HepG2 (cell line): ENCODE measurements around the gene RNF4. TPM values are rescaled to one million over a fixed set of nuclear protein-coding genes. Genes with fewer than 3 reads are reported as not detected.

Experiments
- ATAC-seq: fragments of 200-7000 bp; cut with Tn5 transposase; 3 replicates; pipeline ENCODE4 v1.9.1; 2020; ENCODE audit warnings: mild to moderate bottlenecking, moderate library complexity
- BruUV-seq: library from RNA; stranded (reverse); fragments of 400-500 nt; replicated peaks from 2 replicates; lab custom pipeline; 2021; lab: Mats Ljungman, UMichigan
- CTCF ChIA-PET: fragments of 300-600 bp; formaldehyde crosslinking; extraction: SDS; loops from one replicate; lab custom pipeline; 2021; ENCODE audit warnings: low total read pairs, inconsistent platforms, low intra/inter-chr PET ratio; lab: Yijun Ruan, JAX
- POLR2A ChIA-PET: fragments of 350-600 bp; sonication (Branson Sonifier 250); formaldehyde crosslinking; loops from one replicate; lab custom pipeline; 2020; ENCODE audit warnings: antibody characterized with exemption, inconsistent platforms; lab: Yijun Ruan, JAX
- DNase-seq: peaks from one replicate; pipeline ENCODE4 v3.0.0-alpha.2; 2015; ENCODE audit warnings: low spot score
- FAIRE-seq: peaks from 3 replicates; lab custom pipeline; 2011; peaks lifted over from hg19 to GRCh38; lab: Jason Lieb, UNC
- H2AFZ ChIP-seq: one replicate; pipeline ENCODE4 v1.6.1; 2011; ENCODE audit warnings: low read length, inconsistent platforms
- H3K27ac ChIP-seq: fragments of 300-600 bp; 3 replicates; pipeline ENCODE4 v1.8.0; 2011; ENCODE audit warnings: mixed run types, mild to moderate bottlenecking, mixed read lengths, low read length, inconsistent platforms; ENCODE audit not compliant: insufficient read depth; ENCODE audit errors: extremely low read length
- H3K27me3 ChIP-seq, 2 experiments: fragments of 200-600 bp in 1 of 2; 2 replicates in 1 of 2; 3 replicates in 1 of 2; pipeline versions ENCODE4 v1.6.0 to v1.8.0; 2011; ENCODE audit warnings: low read length in 2 of 2, mild to moderate bottlenecking in 2 of 2, moderate library complexity in 2 of 2, inconsistent platforms in 1 of 2; ENCODE audit not compliant: insufficient read depth in 2 of 2, control insufficient read depth in 1 of 2
- H3K36me3 ChIP-seq, 2 experiments: fragments of 200-600 bp in 1 of 2; replicated peaks in 1 of 2; 2 replicates in 1 of 2; 3 replicates in 1 of 2; pipeline versions ENCODE4 v1.5.1 to v1.8.0; 2011; ENCODE audit warnings: low read length in 2 of 2, inconsistent platforms in 1 of 2; ENCODE audit not compliant: insufficient read depth in 2 of 2, control insufficient read depth in 1 of 2
- H3K4me1 ChIP-seq: 2 replicates; pipeline ENCODE4 v1.5.1; 2012; ENCODE audit warnings: low read length, inconsistent platforms; ENCODE audit not compliant: insufficient read depth
- H3K4me2 ChIP-seq: 2 replicates; pipeline ENCODE4 v1.6.0; 2011; ENCODE audit warnings: low read depth, low read length, inconsistent platforms
- H3K4me3 ChIP-seq, 3 experiments: fragments of 200-600 bp in 1 of 3; sonication (generic), shearing (Covaris generic) in 1 of 3; replicated peaks in 1 of 3; 2 replicates each; pipeline ENCODE4 v1.5.1; 2011 to 2016; ENCODE audit warnings: low read length in 3 of 3, inconsistent platforms in 2 of 3, low read depth in 2 of 3, mild to moderate bottlenecking in 2 of 3, control low read depth in 1 of 3, mixed read lengths in 1 of 3; ENCODE audit not compliant: insufficient read depth in 1 of 3
- H3K79me2 ChIP-seq: one replicate; pipeline ENCODE4 v1.6.1; 2011; ENCODE audit warnings: low read length, inconsistent platforms; ENCODE audit not compliant: insufficient read depth
- H3K9ac ChIP-seq: 2 replicates; pipeline ENCODE4 v1.6.0; 2011; ENCODE audit warnings: mild to moderate bottlenecking, low read depth, low read length, inconsistent platforms; ENCODE audit not compliant: insufficient read depth
- H3K9me3 ChIP-seq: 2 replicates; pipeline ENCODE4 v1.5.1; 2012; ENCODE audit warnings: mild to moderate bottlenecking, low read length
- H4K20me1 ChIP-seq: 2 replicates; pipeline ENCODE4 v1.6.0; 2011; ENCODE audit warnings: inconsistent platforms, mild to moderate bottlenecking, low read length, moderate library complexity; ENCODE audit not compliant: insufficient read depth
- KMT2B ChIP-seq: IDR thresholded peaks from 2 replicates; pipeline ENCODE4 v1.6.1; 2016; ENCODE audit warnings: missing genetic modification reagents, missing compliant biosample characterization
- MED1 ChIP-seq: sonication (generic); formaldehyde crosslinking; IDR thresholded peaks from 2 replicates; pipeline ENCODE4 v1.4.0; 2020; ENCODE audit warnings: missing genetic modification reagents
- MED13 ChIP-seq: sonication (generic); formaldehyde crosslinking; IDR thresholded peaks from 2 replicates; pipeline ENCODE4 v1.5.0; 2020; ENCODE audit warnings: missing genetic modification reagents
- MEF2D ChIP-seq: sonication (generic); formaldehyde crosslinking; IDR thresholded peaks from 2 replicates; pipeline ENCODE4 v1.5.1; 2020; ENCODE audit warnings: mild to moderate bottlenecking, missing genetic modification reagents
- MTF1 ChIP-seq: sonication (generic); formaldehyde crosslinking; IDR thresholded peaks from 2 replicates; pipeline ENCODE4 v1.5.0; 2020; ENCODE audit warnings: missing genetic modification reagents
- ONECUT2 ChIP-seq: sonication (generic); formaldehyde crosslinking; IDR thresholded peaks from 2 replicates; pipeline ENCODE4 v1.4.0; 2020; ENCODE audit warnings: missing genetic modification reagents
- PHF20 ChIP-seq: sonication (generic); formaldehyde crosslinking; IDR thresholded peaks from 2 replicates; pipeline ENCODE4 v1.5.0; 2020; ENCODE audit warnings: mild to moderate bottlenecking, missing genetic modification reagents
- SAFB2 ChIP-seq: sonication (generic); formaldehyde crosslinking; IDR thresholded peaks from 2 replicates; pipeline ENCODE4 v1.5.1; 2020; ENCODE audit warnings: missing genetic modification reagents, low read depth, mild to moderate bottlenecking, borderline replicate concordance
- TMF1 ChIP-seq: sonication (generic); formaldehyde crosslinking; IDR thresholded peaks from 2 replicates; pipeline ENCODE4 v1.8.1; 2022; ENCODE audit warnings: low read depth, missing genetic modification reagents
- ZNF367 ChIP-seq: sonication (generic); formaldehyde crosslinking; IDR thresholded peaks from 2 replicates; pipeline ENCODE4 v1.4.0; 2020; ENCODE audit warnings: missing genetic modification reagents, borderline replicate concordance
- ZNF746 ChIP-seq: sonication (generic); formaldehyde crosslinking; IDR thresholded peaks from 2 replicates; pipeline ENCODE4 v1.8.0; 2022; ENCODE audit warnings: mild to moderate bottlenecking, missing genetic modification reagents
- WGBS: methylation state at CpG from one replicate; pipeline ENCODE4 v1.1.6; 2017; ENCODE audit warnings: low lambda C conversion rate; 5-methylcytosine and 5-hydroxymethylcytosine counted together
- in situ Hi-C: cut with HindIII; loops from 2 replicates; pipeline ENCODE4 v1.10.0; 2017; ENCODE audit warnings: low pct_unique_long_range_greater_than_20kb; ENCODE audit not compliant: extremely low pct_ligation_motif_present
- intact Hi-C: fragments of 100-400 bp; cut with micrococcal nuclease; formaldehyde crosslinking; loops from one replicate; pipeline ENCODE4 v1.10.0; 2022; ENCODE audit not compliant: unreplicated experiment
- polyA plus RNA-seq, 8 experiments: library from polyadenylated mRNA; depleted of rRNA in 3 of 8; stranded (reverse) in 7 of 8; unstranded in 1 of 8; fragments of >200 nt; fragmentation: Illumina TruSeq in 4 of 8; extraction: Trizol in 4 of 8; gene quantifications; 2 replicates each; pipeline versions ENCODE4 v1.2.1 to v1.2.3, GENCODE V29; 2011 to 2016; ENCODE audit warnings: low read depth in 4 of 8, missing spikeins in 1 of 8, mixed read lengths in 1 of 8; ENCODE audit not compliant: insufficient read depth in 1 of 8
- total RNA-seq, 5 experiments: library from RNA; depleted of rRNA; stranded (reverse); fragments of >200 nt; fragmentation: Illumina TruSeq; extraction: Trizol; gene quantifications; 2 replicates each; pipeline ENCODE4 v1.2.3, GENCODE V29; 2016; ENCODE audit warnings: low read depth in 1 of 5
- TF ChIP-seq, protein P1 (sequence below): sonication (generic); formaldehyde crosslinking; IDR thresholded peaks from 2 replicates; pipeline ENCODE4 v1.8.0; 2022; ENCODE audit warnings: low read depth, missing genetic modification reagents
- TF ChIP-seq, protein P2 (sequence below): sonication (generic); formaldehyde crosslinking; IDR thresholded peaks from 2 replicates; pipeline ENCODE4 v1.4.0; 2020; ENCODE audit warnings: missing genetic modification reagents
- TF ChIP-seq, protein P3 (sequence below): sonication (generic); formaldehyde crosslinking; IDR thresholded peaks from 2 replicates; pipeline ENCODE4 v1.5.0; 2020; ENCODE audit warnings: missing genetic modification reagents, mild to moderate bottlenecking, borderline replicate concordance

RNF4 gene
- total and polyA plus RNA-seq, 2 of the 13 experiments (the other 11 are each of a cell fraction or from before 2014, with no cell fraction given): 38.1 to 45.1 TPM

DNA sequence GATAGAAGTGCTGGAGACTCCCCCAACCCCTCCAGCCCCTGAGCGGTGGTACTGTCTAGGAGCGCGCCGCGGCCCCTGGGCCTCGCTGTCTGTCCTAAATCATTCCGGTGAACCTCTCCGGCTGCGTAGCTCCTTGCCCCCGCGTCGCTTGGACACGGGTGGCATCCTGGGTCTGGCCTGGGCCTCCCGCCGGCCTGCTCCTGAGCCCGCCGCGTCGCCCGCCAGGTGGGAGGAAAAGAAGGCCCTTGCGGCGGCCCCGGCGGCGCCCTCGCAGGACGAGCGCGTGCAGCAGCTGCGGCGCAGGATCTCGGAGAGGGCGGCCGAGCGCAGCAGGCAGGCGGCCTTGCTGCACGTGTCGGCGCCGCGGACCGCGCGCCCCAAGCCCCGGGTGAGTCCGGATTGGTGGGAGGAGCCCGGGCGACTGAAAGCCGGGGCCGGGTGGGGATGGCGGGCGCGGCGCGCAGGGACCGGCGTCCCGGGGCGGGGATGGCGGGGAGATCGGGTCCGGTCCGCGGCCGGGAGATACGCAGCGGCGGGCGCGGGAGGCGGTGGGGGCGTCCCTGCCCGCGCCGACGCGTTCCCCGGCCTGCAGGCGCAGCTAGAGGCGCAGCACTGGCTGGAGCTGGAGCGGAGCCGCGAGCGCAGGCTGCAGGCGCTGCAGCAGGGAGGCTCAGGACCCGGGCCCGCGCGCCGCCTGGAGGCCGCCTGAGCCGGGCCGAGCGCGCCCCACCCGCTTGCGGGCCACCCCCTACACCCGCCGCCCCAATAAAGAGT lies 6.5 kb upstream of the RNF4 start (continued):
- TF ChIP-seq, protein P1, sequence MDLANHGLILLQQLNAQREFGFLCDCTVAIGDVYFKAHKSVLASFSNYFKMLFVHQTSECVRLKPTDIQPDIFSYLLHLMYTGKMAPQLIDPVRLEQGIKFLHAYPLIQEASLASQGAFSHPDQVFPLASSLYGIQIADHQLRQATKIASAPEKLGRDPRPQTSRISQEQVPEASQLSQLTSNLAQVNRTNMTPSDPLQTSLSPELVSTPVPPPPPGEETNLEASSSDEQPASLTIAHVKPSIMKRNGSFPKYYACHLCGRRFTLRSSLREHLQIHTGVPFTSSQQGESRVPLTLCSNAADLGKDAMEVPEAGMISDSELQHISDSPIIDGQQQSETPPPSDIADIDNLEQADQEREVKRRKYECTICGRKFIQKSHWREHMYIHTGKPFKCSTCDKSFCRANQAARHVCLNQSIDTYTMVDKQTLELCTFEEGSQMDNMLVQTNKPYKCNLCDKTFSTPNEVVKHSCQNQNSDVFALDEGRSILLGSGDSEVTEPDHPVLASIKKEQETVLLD (CRISPR knock-in tag): peak; percentile 58; the same call in 1 of the 2 replicates
- 0 out of 2 replicates have a peak, but pooled peaks have one; percentile 30 for TF ChIP-seq ONECUT2 (CRISPR knock-in tag)
- peak; percentile 43 for TF ChIP-seq MED1 (CRISPR knock-in tag)
- peak; percentile 58; the same call in 1 of the 2 replicates for TF ChIP-seq MED13 (CRISPR knock-in tag)
- TF ChIP-seq SAFB2 (CRISPR knock-in tag): 0 out of 2 replicates have a peak, but pooled peaks have one; percentile 36
- TF ChIP-seq ZNF746 (CRISPR knock-in tag): peak; percentile 46; the same call in 1 of the 2 replicates
- 0 out of 2 replicates have a peak, but pooled peaks have one; percentile 28 for TF ChIP-seq MTF1 (CRISPR knock-in tag)
- TF ChIP-seq PHF20 (CRISPR knock-in tag): peak; percentile 43; the same call in 1 of the 2 replicates
- peak; percentile 91 for TF ChIP-seq TMF1 (CRISPR knock-in tag)

DNA sequence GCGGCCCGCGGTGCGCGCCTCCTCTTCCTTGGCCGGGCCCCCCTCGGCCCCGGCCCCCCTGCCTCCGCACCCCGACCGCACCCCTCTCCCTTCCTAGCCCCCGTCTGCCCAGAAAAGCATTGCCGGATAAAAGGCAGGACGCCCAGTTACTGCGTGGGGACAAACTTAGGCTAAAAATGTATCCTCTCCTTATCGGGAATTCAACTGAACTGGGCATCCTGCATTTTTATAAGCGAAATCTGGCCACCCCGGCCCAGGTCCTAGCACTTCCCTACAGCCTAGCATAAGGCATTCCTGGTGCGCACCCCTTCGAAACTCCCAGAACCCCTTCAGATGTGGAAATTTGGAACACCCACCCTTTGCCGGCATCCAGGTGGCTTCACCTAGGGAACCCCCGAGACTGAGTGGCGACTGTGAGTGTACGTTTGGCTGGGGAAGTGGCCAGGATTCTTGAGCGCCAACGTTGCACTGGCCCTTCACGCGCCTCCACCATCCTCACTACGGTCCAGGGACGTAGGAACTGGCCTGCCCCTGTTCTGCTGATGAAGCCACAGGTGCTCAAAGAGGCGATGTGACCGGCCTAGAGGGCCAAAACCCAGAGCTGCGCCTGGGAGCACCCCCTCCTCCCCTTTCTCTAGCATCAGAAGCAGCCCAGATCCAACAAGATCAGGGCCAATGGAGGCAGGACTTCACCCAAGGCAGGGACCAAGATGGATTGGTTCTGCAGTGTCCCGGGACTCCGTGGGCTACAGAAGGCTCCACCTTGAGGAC lies 5.7 kb upstream of the RNF4 start:
- 39% methylated on average over 16 of the region's 35 CpGs for WGBS
- H3K36me3 ChIP-seq: no peaks in the 10 kb centered on the region; a peak in 1 of 5 replicates
- H2AFZ ChIP-seq: no peak overlapping the region
- no peak for DNase-seq
- peaks cover 7% of the 10 kb centered on the region for H3K79me2 ChIP-seq
- H3K9ac ChIP-seq: no peak overlapping the region
- peaks cover 6 to 37% of the 10 kb centered on the region in 2 experiments for H3K27me3 ChIP-seq
- peak overlapping the region; percentile 58; the same call in 1 of the 2 replicates for H3K4me2 ChIP-seq
- no peak for FAIRE-seq
- no peaks in the 10 kb centered on the region for H4K20me1 ChIP-seq
- POLR2A ChIA-PET: no interaction called here
- no peak overlapping the region for H3K27ac ChIP-seq
- CTCF ChIA-PET: interaction anchor here (1.4 kb wide), 1 partner anchor 22 kb away, joined by 6 read pairs; no protein-coding TSS in a partner anchor
- no peaks in the 10 kb centered on the region for H3K9me3 ChIP-seq
- ATAC-seq: no peak
- BruUV-seq: no TSS peak
- H3K4me1 ChIP-seq: peaks cover 46% of the 10 kb centered on the region
- intact Hi-C loops (loop anchor here (1.0 to 10.0 kb wide), 3 partner anchors 22 to 244 kb away; partner anchors contain the start of genes HAUS3 and POLN), in situ Hi-C loops (no loop called here)
- H3K4me3 ChIP-seq: peak overlapping the region; percentile 37 to 66 (median 48); a peak in 4 of 6 replicates
- TF ChIP-seq, protein P2, sequence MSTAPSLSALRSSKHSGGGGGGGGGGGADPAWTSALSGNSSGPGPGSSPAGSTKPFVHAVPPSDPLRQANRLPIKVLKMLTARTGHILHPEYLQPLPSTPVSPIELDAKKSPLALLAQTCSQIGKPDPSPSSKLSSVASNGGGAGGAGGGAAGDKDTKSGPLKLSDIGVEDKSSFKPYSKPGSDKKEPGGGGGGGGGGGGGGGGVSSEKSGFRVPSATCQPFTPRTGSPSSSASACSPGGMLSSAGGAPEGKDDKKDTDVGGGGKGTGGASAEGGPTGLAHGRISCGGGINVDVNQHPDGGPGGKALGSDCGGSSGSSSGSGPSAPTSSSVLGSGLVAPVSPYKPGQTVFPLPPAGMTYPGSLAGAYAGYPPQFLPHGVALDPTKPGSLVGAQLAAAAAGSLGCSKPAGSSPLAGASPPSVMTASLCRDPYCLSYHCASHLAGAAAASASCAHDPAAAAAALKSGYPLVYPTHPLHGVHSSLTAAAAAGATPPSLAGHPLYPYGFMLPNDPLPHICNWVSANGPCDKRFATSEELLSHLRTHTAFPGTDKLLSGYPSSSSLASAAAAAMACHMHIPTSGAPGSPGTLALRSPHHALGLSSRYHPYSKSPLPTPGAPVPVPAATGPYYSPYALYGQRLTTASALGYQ: no peak
- TF ChIP-seq MEF2D (CRISPR knock-in tag) (no peak), ZNF367 (CRISPR knock-in tag) (no peak), KMT2B (no peak)
- TF ChIP-seq, protein P3, sequence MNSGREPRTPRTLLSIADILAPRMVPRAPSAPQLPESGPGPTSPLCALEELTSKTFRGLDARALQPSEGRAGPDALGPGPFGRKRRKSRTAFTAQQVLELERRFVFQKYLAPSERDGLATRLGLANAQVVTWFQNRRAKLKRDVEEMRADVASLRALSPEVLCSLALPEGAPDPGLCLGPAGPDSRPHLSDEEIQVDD: no peak
